LNCAP (cell line): ENCODE measurements around the gene ARHGAP29.

ENCODE experiments used
- CTCF ChIP-seq: fragments of 450-650 bp; IDR thresholded peaks from 2 replicates; pipeline ENCODE4 v1.5.1; 2017; ENCODE audit warnings: mild to moderate bottlenecking

Gene ARHGAP29

GRCh38 chr1:94207695-94208094, 29.7 kb downstream of the ARHGAP29 start:
- TF ChIP-seq CTCF: no peak

- TF ChIP-seq CTCF: no peak
Measured at GRCh38 chr1:94205639-94206038, 31.7 kb downstream of the ARHGAP29 start.

- TF ChIP-seq CTCF: no peak
Measured at GRCh38 chr1:94202241-94202640, 35.1 kb downstream of the ARHGAP29 start.

- no peak for TF ChIP-seq CTCF
Measured at GRCh38 chr1:94199398-94199797, 38.0 kb downstream of the ARHGAP29 start.

- TF ChIP-seq CTCF: no peak
Measured at GRCh38 chr1:94194079-94194865, 43.1 kb downstream of the ARHGAP29 start.

- TF ChIP-seq CTCF: no peak
Measured at GRCh38 chr1:94193128-94193527, 44.3 kb downstream of the ARHGAP29 start.

GRCh38 chr1:94191216-94191615, 46.2 kb downstream of the ARHGAP29 start:
- TF ChIP-seq CTCF: no peak

GRCh38 chr1:94186946-94187345, 50.4 kb downstream of the ARHGAP29 start:
- no peak for TF ChIP-seq CTCF
